Astrocyte of the spinal cord (primary cell): Measurements from ENCODE around the gene PERM1.

ENCODE experiments used
- DNase-seq: peaks from one replicate; pipeline ENCODE4 v3.0.0; 2011; ENCODE audit warnings: low read depth, low spot score
- H3K4me3 ChIP-seq: 2 replicates; pipeline ENCODE4 v1.5.1; 2011; ENCODE audit warnings: low read depth, mild to moderate bottlenecking, low read length, moderate library complexity
- CTCF ChIP-seq: IDR thresholded peaks from 2 replicates; pipeline ENCODE4 v1.5.1; 2012; ENCODE audit warnings: low read depth, mild to moderate bottlenecking, low read length, inconsistent platforms
- in situ Hi-C: cut with HindIII; loops from 2 replicates; pipeline ENCODE4 v1.10.0; 2017; ENCODE audit warnings: low sequenced_read_pairs

PERM1 gene

GRCh38 chr1:956636-957035 lies 25.3 kb downstream of the PERM1 start:
- DNase-seq, result no peak
- no peak for TF ChIP-seq CTCF
- no peak overlapping the region for H3K4me3 ChIP-seq
- in situ Hi-C loops, result no loop called here

GRCh38 chr1:955474-955873 lies 26.4 kb downstream of the PERM1 start:
- in situ Hi-C loops, result no loop called here
- DNase-seq, result no peak
- no peak for TF ChIP-seq CTCF
- H3K4me3 ChIP-seq, result no peak overlapping the region

GRCh38 chr1:954927-955326 lies 27.0 kb downstream of the PERM1 start:
- no peak for TF ChIP-seq CTCF
- DNase-seq, result no peak
- H3K4me3 ChIP-seq, result no peak overlapping the region
- in situ Hi-C loops, result no loop called here

- no peak for DNase-seq
- in situ Hi-C loops, result no loop called here
- no peak overlapping the region for H3K4me3 ChIP-seq
- no peak for TF ChIP-seq CTCF
Measured at GRCh38 chr1:953524-954320, 28.2 kb downstream of the PERM1 start.

- no peak for TF ChIP-seq CTCF
- H3K4me3 ChIP-seq, result no peak overlapping the region
- in situ Hi-C loops, result no loop called here
- DNase-seq, result no peak
Measured at GRCh38 chr1:952603-953002, 29.3 kb downstream of the PERM1 start.

GRCh38 chr1:952201-952600 lies 29.7 kb downstream of the PERM1 start:
- no peak for TF ChIP-seq CTCF
- in situ Hi-C loops, result no loop called here
- DNase-seq, result no peak
- H3K4me3 ChIP-seq, result no peak overlapping the region
